HepG2 (cell line): ENCODE data around the gene TRPM5. TPM values are rescaled to one million over a fixed set of nuclear protein-coding genes. Genes with fewer than 3 reads are reported as not detected.

ENCODE experiments used
- ATAC-seq: fragments of 200-7000 bp; cut with Tn5 transposase; 3 replicates; pipeline ENCODE4 v1.9.1; 2020; ENCODE audit warnings: mild to moderate bottlenecking, moderate library complexity
- BruUV-seq: library from RNA; stranded (reverse); fragments of 400-500 nt; replicated peaks from 2 replicates; lab custom pipeline; 2021; lab: Mats Ljungman, UMichigan
- CTCF ChIA-PET: fragments of 300-600 bp; formaldehyde crosslinking; extraction: SDS; loops from one replicate; lab custom pipeline; 2021; ENCODE audit warnings: low total read pairs, inconsistent platforms, low intra/inter-chr PET ratio; lab: Yijun Ruan, JAX
- POLR2A ChIA-PET: fragments of 350-600 bp; sonication (Branson Sonifier 250); formaldehyde crosslinking; loops from one replicate; lab custom pipeline; 2020; ENCODE audit warnings: antibody characterized with exemption, inconsistent platforms; lab: Yijun Ruan, JAX
- DNase-seq: peaks from one replicate; pipeline ENCODE4 v3.0.0-alpha.2; 2015; ENCODE audit warnings: low spot score
- FAIRE-seq: peaks from 3 replicates; lab custom pipeline; 2011; peaks lifted over from hg19 to GRCh38; lab: Jason Lieb, UNC
- H2AFZ ChIP-seq: one replicate; pipeline ENCODE4 v1.6.1; 2011; ENCODE audit warnings: low read length, inconsistent platforms
- H3K27ac ChIP-seq: fragments of 300-600 bp; 3 replicates; pipeline ENCODE4 v1.8.0; 2011; ENCODE audit warnings: mixed run types, mild to moderate bottlenecking, mixed read lengths, low read length, inconsistent platforms; ENCODE audit not compliant: insufficient read depth; ENCODE audit errors: extremely low read length
- H3K27me3 ChIP-seq, 2 experiments: fragments of 200-600 bp in 1 of 2; 2 replicates in 1 of 2; 3 replicates in 1 of 2; pipeline versions ENCODE4 v1.6.0 to v1.8.0; 2011; ENCODE audit warnings: low read length in 2 of 2, mild to moderate bottlenecking in 2 of 2, moderate library complexity in 2 of 2, inconsistent platforms in 1 of 2; ENCODE audit not compliant: insufficient read depth in 2 of 2, control insufficient read depth in 1 of 2
- H3K36me3 ChIP-seq, 2 experiments: fragments of 200-600 bp in 1 of 2; replicated peaks in 1 of 2; 2 replicates in 1 of 2; 3 replicates in 1 of 2; pipeline versions ENCODE4 v1.5.1 to v1.8.0; 2011; ENCODE audit warnings: low read length in 2 of 2, inconsistent platforms in 1 of 2; ENCODE audit not compliant: insufficient read depth in 2 of 2, control insufficient read depth in 1 of 2
- H3K4me1 ChIP-seq: 2 replicates; pipeline ENCODE4 v1.5.1; 2012; ENCODE audit warnings: low read length, inconsistent platforms; ENCODE audit not compliant: insufficient read depth
- H3K4me2 ChIP-seq: 2 replicates; pipeline ENCODE4 v1.6.0; 2011; ENCODE audit warnings: low read depth, low read length, inconsistent platforms
- H3K4me3 ChIP-seq, 3 experiments: fragments of 200-600 bp in 1 of 3; sonication (generic), shearing (Covaris generic) in 1 of 3; replicated peaks in 1 of 3; 2 replicates each; pipeline ENCODE4 v1.5.1; 2011 to 2016; ENCODE audit warnings: low read length in 3 of 3, inconsistent platforms in 2 of 3, low read depth in 2 of 3, mild to moderate bottlenecking in 2 of 3, control low read depth in 1 of 3, mixed read lengths in 1 of 3; ENCODE audit not compliant: insufficient read depth in 1 of 3
- H3K79me2 ChIP-seq: one replicate; pipeline ENCODE4 v1.6.1; 2011; ENCODE audit warnings: low read length, inconsistent platforms; ENCODE audit not compliant: insufficient read depth
- H3K9ac ChIP-seq: 2 replicates; pipeline ENCODE4 v1.6.0; 2011; ENCODE audit warnings: mild to moderate bottlenecking, low read depth, low read length, inconsistent platforms; ENCODE audit not compliant: insufficient read depth
- H3K9me3 ChIP-seq: 2 replicates; pipeline ENCODE4 v1.5.1; 2012; ENCODE audit warnings: mild to moderate bottlenecking, low read length
- H4K20me1 ChIP-seq: 2 replicates; pipeline ENCODE4 v1.6.0; 2011; ENCODE audit warnings: inconsistent platforms, mild to moderate bottlenecking, low read length, moderate library complexity; ENCODE audit not compliant: insufficient read depth
- ATAD3A ChIP-seq: sonication (generic); formaldehyde crosslinking; IDR thresholded peaks from 2 replicates; pipeline ENCODE4 v1.4.0; 2020; ENCODE audit warnings: missing genetic modification reagents
- CBX1 ChIP-seq: IDR thresholded peaks from one replicate; pipeline ENCODE4 v1.6.1; 2016; ENCODE audit warnings: antibody characterized with exemption, low read depth
- FIP1L1 ChIP-seq: fragments of 200-400 bp; formaldehyde crosslinking; IDR thresholded peaks from 2 replicates; pipeline ENCODE4 v1.6.1; 2018; ENCODE audit warnings: low read depth, mild to moderate bottlenecking, low read length, moderate library complexity, borderline replicate concordance; ENCODE audit not compliant: insufficient read depth
- HCFC1 ChIP-seq: fragments of 150-350 bp; IDR thresholded peaks from 2 replicates; pipeline ENCODE4 v1.6.1; 2014; ENCODE audit warnings: low read depth, low read length
- NCOA2 ChIP-seq: sonication (generic); formaldehyde crosslinking; IDR thresholded peaks from 2 replicates; pipeline ENCODE4 v1.8.0; 2022; ENCODE audit warnings: inconsistent platforms
- NFIC ChIP-seq: IDR thresholded peaks from 2 replicates; pipeline ENCODE4 v1.6.1; 2012; ENCODE audit warnings: mild to moderate bottlenecking, low read length, inconsistent platforms
- POLR2AphosphoS2 ChIP-seq: IDR thresholded peaks from 2 replicates; pipeline ENCODE4 v1.6.1; 2011; ENCODE audit warnings: low read depth, low read length, improper control_type of control experiment
- RAD51 ChIP-seq: fragments of 450-650 bp; IDR thresholded peaks from 2 replicates; pipeline ENCODE4 v1.6.1; 2016; ENCODE audit warnings: borderline replicate concordance
- SKI ChIP-seq: fragments of 450-650 bp; IDR thresholded peaks from one replicate; pipeline ENCODE4 v1.6.1; 2018; ENCODE audit warnings: mild to moderate bottlenecking; ENCODE audit not compliant: partially characterized antibody
- ZBTB43 ChIP-seq: sonication (generic); formaldehyde crosslinking; conservative IDR thresholded peaks from 2 replicates; pipeline ENCODE4 v1.4.0; 2020; ENCODE audit warnings: missing genetic modification reagents
- ZNF44 ChIP-seq: sonication (generic); formaldehyde crosslinking; IDR thresholded peaks from 2 replicates; pipeline ENCODE4 v1.5.1; 2020; ENCODE audit warnings: mild to moderate bottlenecking, missing genetic modification reagents
- ZNF441 ChIP-seq: sonication (generic); formaldehyde crosslinking; IDR thresholded peaks from 2 replicates; pipeline ENCODE4 v1.7.0; 2021; ENCODE audit warnings: missing genetic modification reagents, borderline replicate concordance
- ZNF788 ChIP-seq: sonication (generic); formaldehyde crosslinking; IDR thresholded peaks from 2 replicates; pipeline ENCODE4 v1.5.0; 2020; ENCODE audit warnings: mild to moderate bottlenecking, missing genetic modification reagents, borderline replicate concordance
- WGBS: methylation state at CpG from one replicate; pipeline ENCODE4 v1.1.6; 2017; ENCODE audit warnings: low lambda C conversion rate; 5-methylcytosine and 5-hydroxymethylcytosine counted together
- in situ Hi-C: cut with HindIII; loops from 2 replicates; pipeline ENCODE4 v1.10.0; 2017; ENCODE audit warnings: low pct_unique_long_range_greater_than_20kb; ENCODE audit not compliant: extremely low pct_ligation_motif_present
- intact Hi-C: fragments of 100-400 bp; cut with micrococcal nuclease; formaldehyde crosslinking; loops from one replicate; pipeline ENCODE4 v1.10.0; 2022; ENCODE audit not compliant: unreplicated experiment
- polyA plus RNA-seq, 8 experiments: library from polyadenylated mRNA; depleted of rRNA in 3 of 8; stranded (reverse) in 7 of 8; unstranded in 1 of 8; fragments of >200 nt; fragmentation: Illumina TruSeq in 4 of 8; extraction: Trizol in 4 of 8; gene quantifications; 2 replicates each; pipeline versions ENCODE4 v1.2.1 to v1.2.3, GENCODE V29; 2011 to 2016; ENCODE audit warnings: low read depth in 4 of 8, missing spikeins in 1 of 8, mixed read lengths in 1 of 8; ENCODE audit not compliant: insufficient read depth in 1 of 8
- total RNA-seq, 5 experiments: library from RNA; depleted of rRNA; stranded (reverse); fragments of >200 nt; fragmentation: Illumina TruSeq; extraction: Trizol; gene quantifications; 2 replicates each; pipeline ENCODE4 v1.2.3, GENCODE V29; 2016; ENCODE audit warnings: low read depth in 1 of 5
- TF ChIP-seq, protein P1 (sequence below): fragments of 450-650 bp; IDR thresholded peaks from 2 replicates; pipeline ENCODE4 v1.6.1; 2017

TRPM5 gene
- total and polyA plus RNA-seq, 2 of the 13 experiments (the other 11 are each of a cell fraction or from before 2014, with no cell fraction given), result 0.12 TPM; not detected in 1

DNA sequence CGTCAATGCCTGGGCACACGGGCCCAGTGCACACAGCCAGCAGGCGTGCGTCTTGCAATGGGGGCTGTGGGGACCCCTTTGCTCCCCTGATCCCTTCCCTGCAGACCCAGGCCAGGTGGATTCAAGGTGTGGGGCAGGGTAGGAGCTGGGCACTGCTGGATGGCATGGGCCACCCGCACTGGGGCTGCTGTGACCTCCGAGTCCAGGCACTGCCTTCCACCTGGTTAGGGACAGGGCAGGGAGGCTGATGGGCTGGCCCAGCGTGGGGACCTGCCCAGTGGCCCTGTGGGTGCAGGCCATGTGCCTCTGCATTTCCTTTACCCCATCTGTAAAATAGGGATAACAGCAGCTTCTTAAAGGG is 23.4 kb upstream of the TRPM5 start (continued):
- TF ChIP-seq FIP1L1, result no peak

DNA sequence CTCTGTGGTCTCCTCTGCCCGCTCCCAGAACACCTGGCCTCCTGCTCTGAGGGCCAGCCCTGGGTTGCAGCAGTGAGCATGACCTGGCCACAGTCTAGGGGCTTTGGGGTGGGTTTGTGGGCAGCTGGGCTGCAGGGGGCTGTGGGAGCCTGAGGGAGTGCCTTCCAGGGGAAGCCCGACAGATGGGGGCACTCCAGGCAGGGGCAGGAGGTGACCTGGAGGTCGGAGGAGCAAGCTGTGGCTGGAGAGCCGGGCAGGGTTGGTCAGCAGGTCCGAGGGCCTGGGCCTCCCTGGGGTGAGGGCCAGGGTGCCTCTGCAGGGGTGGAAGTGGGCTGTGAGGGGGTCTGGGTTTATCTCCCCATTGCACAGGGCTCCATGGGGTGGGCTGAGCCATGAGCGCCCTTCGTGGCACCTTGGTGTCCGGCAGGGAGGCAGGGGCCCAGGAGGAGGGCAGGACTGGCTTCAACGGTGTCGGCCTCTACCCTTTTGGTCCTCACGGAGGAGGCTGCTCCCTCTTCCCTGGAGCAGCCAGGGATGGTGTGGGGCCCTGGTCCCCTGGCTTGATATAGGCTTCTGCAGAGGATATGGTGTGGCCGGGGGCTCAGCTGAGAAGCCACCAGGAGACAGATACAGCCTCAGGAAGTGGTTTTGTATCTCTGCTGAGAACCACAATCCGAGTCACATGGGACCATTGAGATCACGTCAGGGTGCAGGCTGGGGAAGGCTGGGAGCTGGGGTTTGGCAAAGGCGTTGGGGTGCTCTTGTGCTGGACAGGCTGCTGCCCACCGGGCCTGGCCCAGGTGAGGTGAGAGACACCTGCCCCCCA is 22.8 kb upstream of the TRPM5 start:
- ChIA-PET POLR2A (no interaction called here), CTCF (no interaction called here)
- no CpG with 5 or more reads among the region's 16 CpGs for WGBS
- intact Hi-C loops, result no loop called here
- no peak overlapping the region for H3K27ac ChIP-seq
- H3K27me3 ChIP-seq, result peaks cover 13 to 70% of the 10 kb centered on the region in 2 experiments
- no peak overlapping the region for H3K4me2 ChIP-seq
- no TSS peak for BruUV-seq
- FAIRE-seq, result no peak
- H3K9ac ChIP-seq, result no peak overlapping the region
- no peak overlapping the region for H2AFZ ChIP-seq
- TF ChIP-seq ZNF441 (CRISPR knock-in tag), result no peak
- TF ChIP-seq ATAD3A (CRISPR knock-in tag), result no peak
- TF ChIP-seq ZBTB43 (CRISPR knock-in tag), result no peak
- no peak for TF ChIP-seq POLR2AphosphoS2
- no peak for TF ChIP-seq RAD51
- no peak for TF ChIP-seq SKI
- no peak for TF ChIP-seq NCOA2 (CRISPR knock-in tag)
- TF ChIP-seq, protein P1, sequence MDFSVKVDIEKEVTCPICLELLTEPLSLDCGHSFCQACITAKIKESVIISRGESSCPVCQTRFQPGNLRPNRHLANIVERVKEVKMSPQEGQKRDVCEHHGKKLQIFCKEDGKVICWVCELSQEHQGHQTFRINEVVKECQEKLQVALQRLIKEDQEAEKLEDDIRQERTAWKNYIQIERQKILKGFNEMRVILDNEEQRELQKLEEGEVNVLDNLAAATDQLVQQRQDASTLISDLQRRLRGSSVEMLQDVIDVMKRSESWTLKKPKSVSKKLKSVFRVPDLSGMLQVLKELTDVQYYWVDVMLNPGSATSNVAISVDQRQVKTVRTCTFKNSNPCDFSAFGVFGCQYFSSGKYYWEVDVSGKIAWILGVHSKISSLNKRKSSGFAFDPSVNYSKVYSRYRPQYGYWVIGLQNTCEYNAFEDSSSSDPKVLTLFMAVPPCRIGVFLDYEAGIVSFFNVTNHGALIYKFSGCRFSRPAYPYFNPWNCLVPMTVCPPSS, result no peak
- no peak for TF ChIP-seq ZNF788
- TF ChIP-seq NFIC, result no peak
- no peak for TF ChIP-seq CBX1
- no peak for TF ChIP-seq HCFC1
- no peak for TF ChIP-seq ZNF44 (CRISPR knock-in tag)
- H3K4me1 ChIP-seq, result peaks cover 14% of the 10 kb centered on the region
- H3K36me3 ChIP-seq, result no peaks in the 10 kb centered on the region
- ATAC-seq, result no peak
- no peaks in the 10 kb centered on the region for H4K20me1 ChIP-seq
- in situ Hi-C loops, result no loop called here
- H3K79me2 ChIP-seq, result no peaks in the 10 kb centered on the region
- DNase-seq, result no peak
- no peak overlapping the region for H3K4me3 ChIP-seq
- H3K9me3 ChIP-seq, result no peaks in the 10 kb centered on the region
